Ovary (tissue), 9 donors: Measurements from ENCODE around the gene ALG2. TPM values are rescaled to one million over a fixed set of nuclear protein-coding genes. Genes with fewer than 3 reads are reported as not detected.

Source experiments
- DNase-seq, 5 donors: peaks; one replicate each; pipeline ENCODE4 v3.0.0-alpha.2; 2019 to 2020
- H3K27ac ChIP-seq, 2 donors: fragments of 200-600 bp; one replicate each; pipeline versions ENCODE4 v1.5.1 to v1.8.0; 2019 to 2022
- H3K27me3 ChIP-seq: fragments of 200-600 bp; one replicate; pipeline ENCODE4 v1.8.0; 2022
- H3K36me3 ChIP-seq: fragments of 200-600 bp; sonication (generic); one replicate; pipeline ENCODE4 v1.5.1; 2019
- H3K4me1 ChIP-seq: one replicate; pipeline ENCODE4 v1.8.1; 2013; ENCODE audit warnings: mild to moderate bottlenecking, moderate library complexity; ENCODE audit not compliant: insufficient read depth
- H3K4me3 ChIP-seq: fragments of 200-600 bp; sonication (generic); one replicate; pipeline ENCODE4 v1.5.1; 2017
- H3K9me3 ChIP-seq, 2 donors: fragments of 200-600 bp in 1 of 2; sonication (generic) in 1 of 2; one replicate each; pipeline versions ENCODE4 v1.5.1 to v1.8.1; 2013 to 2019; ENCODE audit warnings: mild to moderate bottlenecking in 1 of 2, moderate library complexity in 1 of 2
- CTCF ChIP-seq, 3 donors: fragments of 450-650 bp in 2 of 3; fragments of 200-600 bp in 1 of 3; IDR thresholded peaks; one replicate each; pipeline versions ENCODE4 v1.5.1 to v1.8.0; 2016 to 2022; ENCODE audit warnings: antibody characterized with exemption in 3 of 3, mild to moderate bottlenecking in 1 of 3
- EP300 ChIP-seq: sonication (generic); formaldehyde crosslinking; IDR thresholded peaks from one replicate; pipeline ENCODE4 v1.6.1; 2017; ENCODE audit warnings: antibody characterized with exemption
- POLR2A ChIP-seq: fragments of 450-650 bp; IDR thresholded peaks from one replicate; pipeline ENCODE4 v1.6.1; 2017; ENCODE audit warnings: antibody characterized with exemption, mild to moderate bottlenecking, moderate library complexity
- whole genome bisulfite sequencing, 3 donors: extraction: QIAGEN DNeasy Blood & Tissue Kit in 1 of 3; methylation state at CpG; one replicate each; pipeline versions ENCODE4 v1.1.5 to v1.1.7; 2013 to 2017; 5-methylcytosine and 5-hydroxymethylcytosine counted together
- intact Hi-C, 4 donors: fragments of 100-400 bp; cut with DNase I; formaldehyde crosslinking; loops; one replicate each; pipeline versions ENCODE4 v1.11.0 to v1.15.1; 2022 to 2023
- polyA plus RNA-seq, 2 donors: library from polyadenylated mRNA; stranded (reverse); fragments of 200-250 nt in 1 of 2; fragments of 350-450 nt in 1 of 2; fragmentation: Illumina TruSeq in 1 of 2; extraction: RNeasy Lipid Tissue Mini Kit (QIAGEN cat#74804) in 1 of 2; gene quantifications; one replicate each; pipeline ENCODE4 v1.2.3, GENCODE V29; 2013 to 2014
- total RNA-seq, 7 donors: library from RNA; depleted of rRNA in 2 of 7; stranded (reverse); fragments of >200 nt in 2 of 7; fragmentation: NEBNext Ultra II Directional in 3 of 7; extraction: Animal tissue kit (Norgen Biotek cat#: 25700) in 3 of 7; gene quantifications; one replicate each; pipeline versions ENCODE4 v1.1.0 to v1.2.4, GENCODE V29; 2016 to 2023
- donor health status: DM: no; HTN: no; CAD: no; lungs with moderate emphysema.
- donor health status: DM: no; HTN: no; CAD: no.
- donor health status: Bipolar disorder and iron deficiency.
- donor health status: DM: yes; HTN: yes; CAD: no.
- donor health status: DM: no; HTN: no; CAD: no.
- donor health status: DM: yes; HTN: yes; CAD: no.

Gene ALG2
- total and polyA plus RNA-seq, 9 donors: 21.8 to 60.1 (median 37.3) TPM

GRCh38 chr9:99173570-99174504, 47.9 kb downstream of the ALG2 start:
- no peak for DNase-seq
- Histone ChIP-seq H3K4me1 (peaks cover 1% of the 10 kb centered on the region), H3K4me3 (no peak overlapping the region), H3K36me3 (no peaks in the 10 kb centered on the region), H3K27me3 (no peaks in the 10 kb centered on the region), H3K27ac (no peak overlapping the region), H3K9me3 (no peaks in the 10 kb centered on the region)
- TF ChIP-seq POLR2A: no peak
- TF ChIP-seq EP300: no peak
- no peak for TF ChIP-seq CTCF (IDR thresholded peaks at IDR 0.05)
- 68 to 75% (median 71%) methylated on average over 10 of the region's 10 CpGs for WGBS, 3 donors
- intact Hi-C loops: no loop called here

- WGBS, 3 donors: 88 to 91% (median 89%) methylated on average over 10 of the region's 10 CpGs
- Histone ChIP-seq H3K4me1 (peaks cover 1% of the 10 kb centered on the region), H3K36me3 (no peaks in the 10 kb centered on the region), H3K27me3 (no peaks in the 10 kb centered on the region), H3K27ac (no peak overlapping the region), H3K9me3 (no peaks in the 10 kb centered on the region), H3K4me3 (no peak overlapping the region)
- intact Hi-C loops: no loop called here
- no peak for TF ChIP-seq POLR2A
- TF ChIP-seq CTCF (IDR thresholded peaks at IDR 0.05): no peak
- TF ChIP-seq EP300: no peak
- DNase-seq: no peak
Observed at GRCh38 chr9:99172124-99173091, 49.3 kb downstream of the ALG2 start.

- peaks cover 1% of the 10 kb centered on the region for H3K4me1 ChIP-seq
- intact Hi-C loops: no loop called here
- H3K9me3 ChIP-seq: no peaks in the 10 kb centered on the region
- no peaks in the 10 kb centered on the region for H3K27me3 ChIP-seq
- TF ChIP-seq POLR2A (no peak), CTCF (IDR thresholded peaks at IDR 0.05) (no peak), EP300 (no peak)
- no peaks in the 10 kb centered on the region for H3K36me3 ChIP-seq
- H3K4me3 ChIP-seq: no peak overlapping the region
- 81 to 85% (median 83%) methylated on average over 15 of the region's 15 CpGs for WGBS, 3 donors
- H3K27ac ChIP-seq: no peak overlapping the region
- no peak for DNase-seq
Observed at GRCh38 chr9:99171225-99172123, 50.3 kb downstream of the ALG2 start.
